HFF-Myc (cell line): ENCODE data around the gene SLC44A1.

Experiments used
- DNase-seq: peaks from one replicate; pipeline ENCODE4 v3.0.0-alpha.2; 2011; ENCODE audit warnings: low read depth; ENCODE audit errors: extremely low read depth
- H3K4me3 ChIP-seq: replicated peaks from 2 replicates; pipeline ENCODE4 v1.5.1; 2011; ENCODE audit warnings: low read depth, mild to moderate bottlenecking, control low read depth, low read length
- TF ChIP-seq, protein P1 (sequence below): IDR thresholded peaks from 2 replicates; pipeline ENCODE4 v1.5.1; 2012; ENCODE audit warnings: mild to moderate bottlenecking, low read depth, low read length, control low read depth; ENCODE audit errors: missing control alignments

The SLC44A1 gene

GRCh38 chr9:105295201-105295550 lies 50.7 kb downstream of the SLC44A1 start:
- TF ChIP-seq, protein P1, sequence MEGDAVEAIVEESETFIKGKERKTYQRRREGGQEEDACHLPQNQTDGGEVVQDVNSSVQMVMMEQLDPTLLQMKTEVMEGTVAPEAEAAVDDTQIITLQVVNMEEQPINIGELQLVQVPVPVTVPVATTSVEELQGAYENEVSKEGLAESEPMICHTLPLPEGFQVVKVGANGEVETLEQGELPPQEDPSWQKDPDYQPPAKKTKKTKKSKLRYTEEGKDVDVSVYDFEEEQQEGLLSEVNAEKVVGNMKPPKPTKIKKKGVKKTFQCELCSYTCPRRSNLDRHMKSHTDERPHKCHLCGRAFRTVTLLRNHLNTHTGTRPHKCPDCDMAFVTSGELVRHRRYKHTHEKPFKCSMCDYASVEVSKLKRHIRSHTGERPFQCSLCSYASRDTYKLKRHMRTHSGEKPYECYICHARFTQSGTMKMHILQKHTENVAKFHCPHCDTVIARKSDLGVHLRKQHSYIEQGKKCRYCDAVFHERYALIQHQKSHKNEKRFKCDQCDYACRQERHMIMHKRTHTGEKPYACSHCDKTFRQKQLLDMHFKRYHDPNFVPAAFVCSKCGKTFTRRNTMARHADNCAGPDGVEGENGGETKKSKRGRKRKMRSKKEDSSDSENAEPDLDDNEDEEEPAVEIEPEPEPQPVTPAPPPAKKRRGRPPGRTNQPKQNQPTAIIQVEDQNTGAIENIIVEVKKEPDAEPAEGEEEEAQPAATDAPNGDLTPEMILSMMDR, result no peak
- no peak for DNase-seq

GRCh38 chr9:105295986-105296385 lies 51.5 kb downstream of the SLC44A1 start:
- no peak overlapping the region for H3K4me3 ChIP-seq
- no peak for DNase-seq
- TF ChIP-seq, protein P1, result no peak

More at GRCh38 chr9:105295201-105295550, 50.7 kb downstream of the SLC44A1 start:
- no peak overlapping the region for H3K4me3 ChIP-seq

DNA sequence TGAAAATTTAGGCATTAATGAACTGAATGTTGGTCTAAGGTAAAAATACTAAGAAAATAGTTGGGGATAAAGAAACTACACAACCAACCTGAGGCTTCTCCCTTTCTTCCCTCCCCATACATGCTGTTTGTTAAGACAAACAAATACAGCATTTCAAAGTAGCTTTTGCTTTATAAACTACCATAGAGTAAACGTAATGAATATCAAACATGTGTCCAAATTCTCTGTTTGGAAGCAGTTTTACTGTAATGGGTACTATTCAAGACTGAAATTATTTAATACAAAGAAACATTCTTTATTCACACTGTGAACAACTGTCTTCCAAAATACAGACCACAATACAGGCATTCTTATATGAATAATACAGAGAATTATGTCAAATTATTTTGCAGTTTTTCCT lies 52.0 kb downstream of the SLC44A1 start:
- TF ChIP-seq, protein P1, result no peak
- H3K4me3 ChIP-seq, result no peak overlapping the region
- DNase-seq, result no peak

DNA sequence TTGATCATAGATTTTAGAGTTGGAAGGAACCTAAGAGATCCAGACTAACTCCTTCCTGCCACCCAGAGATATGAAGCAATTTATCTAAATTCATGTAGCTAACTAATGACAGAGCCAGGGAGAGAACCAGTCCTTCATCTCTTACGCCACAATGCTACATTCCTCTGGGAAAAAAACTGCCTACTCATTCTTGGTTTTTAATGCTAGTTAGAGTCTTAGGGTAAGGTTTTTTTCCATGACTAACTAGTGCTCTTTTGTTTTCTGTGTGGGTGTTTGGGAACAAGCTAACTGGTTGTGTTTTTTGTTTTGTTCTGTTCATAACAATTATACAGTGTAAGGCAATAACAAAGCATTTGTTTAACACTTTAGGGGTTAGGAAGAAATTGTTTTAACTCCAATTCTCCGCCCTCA lies 52.4 kb downstream of the SLC44A1 start:
- H3K4me3 ChIP-seq, result no peak overlapping the region
- DNase-seq, result no peak
- TF ChIP-seq, protein P1, result no peak

GRCh38 chr9:105297442-105298075 lies 53.1 kb downstream of the SLC44A1 start:
- H3K4me3 ChIP-seq, result no peak overlapping the region
- TF ChIP-seq, protein P1, result no peak
- no peak for DNase-seq

GRCh38 chr9:105299190-105299854 lies 54.9 kb downstream of the SLC44A1 start:
- TF ChIP-seq, protein P1, result no peak
- no peak overlapping the region for H3K4me3 ChIP-seq
- DNase-seq, result peak; percentile 42

- TF ChIP-seq, protein P1, result no peak
- no peak for DNase-seq
Measured at GRCh38 chr9:105302728-105303127, 58.3 kb downstream of the SLC44A1 start.

More at GRCh38 chr9:105302728-105303127, 58.3 kb downstream of the SLC44A1 start:
- H3K4me3 ChIP-seq, result no peak overlapping the region
